H1 (cell line): ENCODE results near the gene RELT.

ENCODE experiments used
- CEBPB ChIP-seq: IDR thresholded peaks from 2 replicates; pipeline ENCODE4 v1.6.1; 2012; ENCODE audit warnings: low read depth, low read length
- EGR1 ChIP-seq: IDR thresholded peaks from 2 replicates; pipeline ENCODE4 v1.6.1; 2011; ENCODE audit warnings: low read depth, low read length, borderline replicate concordance
- EP300 ChIP-seq, 2 experiments: IDR thresholded peaks; 1 replicate in 1 of 2; 2 replicates in 1 of 2; pipeline ENCODE4 v1.6.1; 2011 to 2012; ENCODE audit warnings: low read depth in 2 of 2, low read length in 2 of 2, mild to moderate bottlenecking in 2 of 2, borderline replicate concordance in 1 of 2, inconsistent platforms in 1 of 2, moderate library complexity in 1 of 2
- NANOG ChIP-seq: IDR thresholded peaks from 2 replicates; pipeline ENCODE4 v1.6.1; 2011; ENCODE audit warnings: low read length, low read depth, mild to moderate bottlenecking, inconsistent platforms; ENCODE audit not compliant: insufficient read depth, poor library complexity, severe bottlenecking
- POLR2A ChIP-seq, 2 experiments: IDR thresholded peaks; 1 replicate in 1 of 2; 2 replicates in 1 of 2; pipeline ENCODE4 v1.6.1; 2011; ENCODE audit warnings: low read depth in 2 of 2, low read length in 2 of 2, mild to moderate bottlenecking in 2 of 2; ENCODE audit errors: control extremely low read depth in 1 of 2
- RNF2 ChIP-seq: fragments of 200-900, 300-1000 bp; sonication (generic); IDR thresholded peaks from 2 replicates; pipeline ENCODE4 v1.7.1; 2016; ENCODE audit warnings: borderline replicate concordance, low read depth, mild to moderate bottlenecking, antibody characterized with exemption, low read length; ENCODE audit not compliant: poor library complexity, severe bottlenecking; ENCODE audit errors: missing control alignments
- YY1 ChIP-seq: IDR thresholded peaks from 2 replicates; pipeline ENCODE4 v1.6.1; 2011; ENCODE audit warnings: low read depth, mild to moderate bottlenecking, low read length
- TF ChIP-seq, protein P1 (sequence below), 3 experiments: IDR thresholded peaks; 1 replicate in 2 of 3; 2 replicates in 1 of 3; pipeline versions ENCODE4 v1.5.1 to v1.6.1; 2011; ENCODE audit warnings: low read length in 3 of 3, mild to moderate bottlenecking in 3 of 3, inconsistent platforms in 2 of 3, low read depth in 1 of 3, moderate library complexity in 1 of 3; ENCODE audit not compliant: insufficient read depth in 1 of 3; ENCODE audit errors: control extremely low read depth in 1 of 3

DNA sequence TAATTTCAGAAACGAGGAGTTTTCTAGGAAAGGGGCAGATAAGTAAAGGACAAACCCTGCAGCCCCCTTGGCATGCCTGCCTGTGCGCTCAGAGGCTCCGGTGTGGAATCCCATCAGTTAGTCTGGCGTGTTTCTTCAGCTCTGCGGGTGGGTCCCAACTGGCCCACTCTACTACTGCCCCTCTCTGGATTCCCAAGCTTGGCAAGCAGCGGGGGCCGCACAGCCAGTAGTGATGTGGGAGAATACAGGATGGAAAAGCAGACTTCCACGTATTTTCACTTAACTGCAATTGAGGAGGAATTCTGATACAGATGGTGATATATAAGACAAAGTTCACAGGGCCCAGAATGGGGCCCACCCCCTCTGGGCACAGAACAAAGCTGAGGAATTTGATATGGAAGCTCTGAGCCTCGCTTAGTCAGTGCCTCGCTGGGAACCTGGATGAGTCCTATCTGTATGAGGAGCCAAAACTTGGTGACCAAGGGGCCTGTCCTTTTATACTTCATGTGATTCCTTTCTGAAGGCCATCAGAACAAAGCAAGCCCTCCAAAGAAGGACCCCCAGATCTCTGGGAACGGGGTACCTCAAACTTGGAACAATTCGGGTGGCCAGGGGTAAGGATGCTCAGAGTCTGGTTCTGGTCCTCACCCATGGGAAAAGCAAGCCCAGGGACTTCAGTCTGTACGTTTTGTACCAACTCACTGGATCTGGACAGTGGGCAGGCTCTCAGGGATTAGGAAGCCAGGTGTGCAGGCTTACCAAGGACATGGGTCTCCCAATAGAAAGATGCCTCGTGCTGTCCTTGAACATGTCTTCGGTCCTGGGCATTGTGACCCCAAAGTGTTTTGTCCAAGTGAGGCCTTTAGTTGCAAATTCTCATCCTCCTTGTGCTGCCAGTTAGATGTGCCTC is 26.0 kb downstream of the RELT start:
- TF ChIP-seq, protein P1, sequence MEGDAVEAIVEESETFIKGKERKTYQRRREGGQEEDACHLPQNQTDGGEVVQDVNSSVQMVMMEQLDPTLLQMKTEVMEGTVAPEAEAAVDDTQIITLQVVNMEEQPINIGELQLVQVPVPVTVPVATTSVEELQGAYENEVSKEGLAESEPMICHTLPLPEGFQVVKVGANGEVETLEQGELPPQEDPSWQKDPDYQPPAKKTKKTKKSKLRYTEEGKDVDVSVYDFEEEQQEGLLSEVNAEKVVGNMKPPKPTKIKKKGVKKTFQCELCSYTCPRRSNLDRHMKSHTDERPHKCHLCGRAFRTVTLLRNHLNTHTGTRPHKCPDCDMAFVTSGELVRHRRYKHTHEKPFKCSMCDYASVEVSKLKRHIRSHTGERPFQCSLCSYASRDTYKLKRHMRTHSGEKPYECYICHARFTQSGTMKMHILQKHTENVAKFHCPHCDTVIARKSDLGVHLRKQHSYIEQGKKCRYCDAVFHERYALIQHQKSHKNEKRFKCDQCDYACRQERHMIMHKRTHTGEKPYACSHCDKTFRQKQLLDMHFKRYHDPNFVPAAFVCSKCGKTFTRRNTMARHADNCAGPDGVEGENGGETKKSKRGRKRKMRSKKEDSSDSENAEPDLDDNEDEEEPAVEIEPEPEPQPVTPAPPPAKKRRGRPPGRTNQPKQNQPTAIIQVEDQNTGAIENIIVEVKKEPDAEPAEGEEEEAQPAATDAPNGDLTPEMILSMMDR (IDR thresholded peaks at IDR 0.05; ENCODE audit: control extremely low read depth in 1 of 3, insufficient read depth in 1 of 3, low read depth in 1 of 3, low read length in 3 of 3), result no peak
- TF ChIP-seq CEBPB (no peak), EGR1 (no peak), POLR2A (IDR thresholded peaks at IDR 0.05; ENCODE audit: control extremely low read depth in 1 of 2, low read depth in 2 of 2, low read length in 2 of 2) (no peak), YY1 (no peak), EP300 (IDR thresholded peaks at IDR 0.05; ENCODE audit: borderline replicate concordance in 1 of 2, low read depth in 2 of 2, low read length in 2 of 2) (no peak), RNF2 (no peak), NANOG (no peak)
